IPS-18c (cell line): ENCODE data around the gene GRB10.

Source experiments
- H3K4me3 ChIP-seq: 2 replicates; pipeline ENCODE4 v1.7.0; 2013; ENCODE audit warnings: low read depth, mild to moderate bottlenecking, low read length, moderate library complexity; ENCODE audit not compliant: insufficient read depth
- H3K9me3 ChIP-seq: one replicate; pipeline ENCODE4 v1.6.1; 2013; ENCODE audit warnings: mild to moderate bottlenecking, low read length, moderate library complexity; ENCODE audit not compliant: control insufficient read depth, insufficient read depth

The GRB10 gene

DNA sequence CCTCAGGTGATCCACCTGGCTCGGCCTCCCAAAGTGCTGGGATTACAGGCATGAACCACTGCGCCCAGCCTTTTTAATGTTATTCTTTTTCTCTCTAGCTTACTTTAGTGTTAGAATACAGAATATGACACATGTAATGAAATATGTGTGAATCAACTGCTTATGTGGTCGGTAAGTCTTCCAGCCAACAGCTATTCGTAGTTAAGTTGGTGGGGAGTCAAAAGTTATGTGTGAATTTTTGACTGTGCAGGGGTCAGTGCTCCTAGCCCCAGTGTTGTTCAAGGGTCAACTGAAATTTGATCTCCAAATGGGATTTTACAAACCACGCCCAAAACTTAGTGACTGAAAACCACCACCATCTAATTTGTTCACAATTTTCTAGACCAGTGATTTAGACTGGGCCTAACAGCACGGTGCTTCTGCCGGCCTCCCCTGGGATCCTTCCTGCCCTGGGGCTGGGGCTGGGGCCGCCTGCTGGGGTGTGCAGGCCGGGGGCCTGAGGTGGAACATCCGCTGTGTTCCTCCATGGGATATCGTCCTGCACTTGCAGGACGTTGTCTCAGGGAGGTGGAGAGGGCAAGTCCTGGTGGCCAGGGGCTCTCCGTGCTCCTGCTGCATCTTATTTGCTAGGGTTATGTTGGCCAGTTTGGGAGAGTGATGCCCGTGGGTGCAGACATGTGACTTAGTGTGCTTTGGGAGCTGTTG lies 24.5 kb upstream of the GRB10 start:
- no peaks in the 10 kb centered on the region for H3K9me3 ChIP-seq
- H3K4me3 ChIP-seq: no peak overlapping the region

DNA sequence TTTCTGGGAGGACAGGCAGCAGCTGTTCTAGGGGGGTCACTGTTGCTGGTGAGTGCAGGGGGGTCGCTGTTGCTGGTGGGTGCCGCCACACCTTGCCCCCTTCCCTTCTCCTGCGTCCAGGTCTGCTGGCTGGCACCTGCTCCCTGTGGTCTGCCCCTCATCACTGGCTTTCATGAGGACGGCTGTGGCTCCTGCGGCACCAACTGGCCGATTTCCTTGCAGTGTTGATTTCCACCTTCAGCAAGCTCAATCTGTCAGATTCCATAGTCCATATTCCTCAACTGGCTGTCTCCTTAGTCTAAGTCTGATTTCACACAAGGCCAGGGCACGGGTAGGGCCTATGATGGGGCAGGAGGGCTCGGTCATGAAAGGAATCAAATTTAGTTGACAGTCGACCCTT lies 23.4 kb upstream of the GRB10 start:
- Histone ChIP-seq H3K4me3 (no peak overlapping the region), H3K9me3 (no peaks in the 10 kb centered on the region)

DNA sequence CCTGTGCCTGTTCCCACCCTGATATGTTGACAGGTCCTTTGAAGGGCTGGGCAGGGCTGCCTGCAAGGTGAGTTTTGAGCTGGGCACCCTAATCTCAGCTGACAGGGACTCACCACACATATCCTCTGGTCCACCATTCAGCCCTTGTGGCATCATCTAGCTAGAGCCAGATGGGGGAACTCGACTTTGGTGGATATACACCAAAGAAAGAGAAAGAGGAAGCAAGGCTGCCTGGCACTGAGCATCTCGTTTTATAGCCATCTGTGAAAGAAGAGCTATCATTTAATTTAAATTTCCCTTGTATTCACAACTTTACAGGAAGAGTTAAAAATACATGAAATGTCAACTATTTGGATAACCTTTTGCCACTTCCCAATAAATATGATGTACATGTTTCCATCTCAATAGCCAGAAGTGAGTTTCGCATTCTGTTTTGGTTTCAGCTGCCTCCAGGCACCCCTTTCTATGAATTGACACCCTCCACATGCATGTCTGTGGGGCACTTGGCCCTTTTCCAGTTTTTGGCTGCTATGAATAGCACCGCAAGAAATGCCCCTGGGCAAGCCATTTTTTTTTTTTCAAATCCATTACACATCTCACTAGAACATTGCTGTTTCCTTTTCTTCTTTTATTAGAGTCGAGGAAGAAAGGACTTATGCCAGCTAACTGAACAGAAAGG lies 22.9 kb upstream of the GRB10 start:
- no peak overlapping the region for H3K4me3 ChIP-seq
- H3K9me3 ChIP-seq: no peaks in the 10 kb centered on the region

DNA sequence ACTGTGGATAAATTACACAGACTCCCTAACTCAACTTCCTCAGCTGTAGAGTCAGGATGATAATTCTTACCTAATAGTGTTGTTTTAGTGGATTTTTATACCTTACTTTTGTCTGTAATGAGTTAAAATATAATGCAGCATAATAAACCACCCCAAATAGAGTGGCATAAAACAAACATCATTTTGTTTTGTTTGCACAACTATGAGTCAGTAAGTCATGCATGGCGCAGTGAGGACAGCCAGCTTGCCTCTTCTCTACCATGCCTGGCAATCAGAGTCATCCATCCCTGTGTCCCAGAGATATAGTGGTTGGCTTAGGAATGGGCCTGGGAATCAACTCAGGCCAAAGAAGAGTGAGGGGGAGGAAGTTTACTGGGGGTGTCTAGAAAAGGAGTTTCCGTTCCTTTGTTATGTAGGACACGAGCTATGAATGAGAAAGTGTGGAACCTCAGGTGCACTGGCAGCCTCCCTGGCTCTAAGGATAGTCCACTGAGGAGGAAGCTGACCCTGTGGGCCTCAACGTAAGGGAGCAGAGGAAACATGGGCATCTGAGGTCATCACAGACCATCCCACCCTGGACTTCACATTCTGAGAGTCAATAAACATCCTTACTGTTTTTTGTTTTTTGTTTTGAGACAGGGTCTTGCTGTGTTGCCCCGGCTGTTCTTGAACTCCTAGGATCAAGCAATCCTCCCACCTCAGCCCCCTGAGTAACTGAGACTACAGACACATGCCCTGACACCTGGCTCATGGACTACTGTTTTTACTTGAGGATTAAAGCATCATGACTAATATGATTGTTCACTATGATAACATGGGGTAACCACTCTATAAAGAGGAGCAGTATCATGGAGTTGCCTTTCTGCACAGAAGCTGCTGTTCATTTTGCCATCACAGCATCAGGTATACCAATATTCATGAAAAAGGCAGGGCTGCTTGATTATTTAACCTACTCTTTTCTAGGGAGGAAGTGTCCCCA lies 21.0 kb upstream of the GRB10 start:
- H3K9me3 ChIP-seq: no peaks in the 10 kb centered on the region
- H3K4me3 ChIP-seq: no peak overlapping the region; the same call in 1 of the 2 replicates

DNA sequence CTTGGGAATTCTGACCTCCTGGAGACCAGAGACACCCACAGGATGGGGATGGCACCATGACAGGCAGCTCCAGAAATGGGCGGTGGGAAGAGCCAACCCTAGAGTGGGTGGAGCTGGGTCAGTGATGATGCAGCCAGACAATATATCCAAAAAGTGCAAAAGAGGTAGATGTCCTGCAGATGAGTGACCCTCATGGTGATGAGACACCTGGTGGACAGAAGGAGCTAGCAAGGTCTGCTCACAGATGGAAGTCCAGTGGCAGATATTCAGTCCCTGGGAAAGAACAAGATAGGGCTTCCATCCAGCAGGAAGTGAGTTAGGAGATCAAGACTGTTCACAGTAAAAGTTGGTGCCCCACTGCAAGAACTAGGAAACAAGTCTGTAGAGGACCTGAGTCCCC lies 19.2 kb upstream of the GRB10 start:
- Histone ChIP-seq H3K4me3 (no peak overlapping the region), H3K9me3 (no peaks in the 10 kb centered on the region)

DNA sequence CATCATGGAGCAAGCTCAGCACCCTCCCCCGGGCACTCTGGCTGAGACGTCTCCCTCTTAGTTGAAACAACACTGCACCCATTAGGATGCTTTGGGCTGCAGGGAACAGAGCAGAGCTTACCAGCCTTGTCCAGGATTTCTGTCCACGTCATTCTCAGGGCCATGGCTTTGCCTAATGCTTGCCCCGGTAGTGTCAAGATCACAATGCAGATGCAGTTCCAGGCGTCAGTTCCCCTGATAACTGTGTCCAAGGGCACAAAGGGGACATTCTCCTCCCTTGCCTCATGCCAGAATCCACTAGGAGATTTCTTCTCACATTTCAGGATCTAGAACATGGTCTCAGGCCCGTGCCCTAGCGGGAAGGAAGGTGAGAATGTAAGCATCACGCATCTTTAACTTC lies 17.2 kb upstream of the GRB10 start:
- Histone ChIP-seq H3K4me3 (no peak overlapping the region), H3K9me3 (no peaks in the 10 kb centered on the region)

DNA sequence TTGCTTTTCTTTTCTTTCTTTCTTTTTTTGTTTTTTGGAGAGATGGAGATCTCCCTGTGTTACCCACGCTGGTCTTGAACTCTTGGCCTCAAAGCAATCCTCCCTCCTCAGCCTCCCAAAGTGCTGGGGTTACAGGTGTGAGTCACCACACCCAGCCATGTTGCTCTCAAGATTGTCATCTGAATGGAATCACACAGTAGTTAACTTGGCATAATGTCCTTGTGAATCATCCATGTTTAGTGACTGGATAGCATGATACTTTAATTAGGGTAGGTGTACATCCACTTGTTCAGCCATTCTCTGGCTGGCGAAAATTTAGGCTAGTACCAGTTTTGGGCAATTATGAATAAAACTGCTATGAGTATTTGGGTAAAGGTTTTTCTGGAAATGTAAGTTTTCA lies 15.4 kb upstream of the GRB10 start:
- H3K4me3 ChIP-seq: no peak overlapping the region
- no peaks in the 10 kb centered on the region for H3K9me3 ChIP-seq

DNA sequence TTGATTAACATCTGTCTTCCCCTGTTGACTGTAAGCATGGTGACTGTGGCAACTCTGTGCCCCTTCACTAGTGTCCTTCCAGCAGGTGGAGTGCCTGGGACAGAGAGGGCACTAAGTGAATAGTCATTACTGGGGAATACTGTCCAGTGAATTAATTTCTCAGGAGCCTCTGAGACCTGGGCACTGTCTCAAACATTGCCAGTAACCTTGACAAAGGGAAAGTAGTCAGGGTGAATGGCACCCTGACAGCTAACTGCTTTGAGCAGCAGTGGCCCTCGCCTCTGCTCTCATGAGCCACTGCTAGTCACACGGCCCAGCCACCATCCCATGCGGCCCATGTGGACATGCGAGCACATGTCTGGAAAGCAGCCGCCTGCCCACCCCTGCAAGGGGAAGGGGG lies 13.1 kb upstream of the GRB10 start:
- H3K4me3 ChIP-seq: no peak overlapping the region
- H3K9me3 ChIP-seq: no peaks in the 10 kb centered on the region

DNA sequence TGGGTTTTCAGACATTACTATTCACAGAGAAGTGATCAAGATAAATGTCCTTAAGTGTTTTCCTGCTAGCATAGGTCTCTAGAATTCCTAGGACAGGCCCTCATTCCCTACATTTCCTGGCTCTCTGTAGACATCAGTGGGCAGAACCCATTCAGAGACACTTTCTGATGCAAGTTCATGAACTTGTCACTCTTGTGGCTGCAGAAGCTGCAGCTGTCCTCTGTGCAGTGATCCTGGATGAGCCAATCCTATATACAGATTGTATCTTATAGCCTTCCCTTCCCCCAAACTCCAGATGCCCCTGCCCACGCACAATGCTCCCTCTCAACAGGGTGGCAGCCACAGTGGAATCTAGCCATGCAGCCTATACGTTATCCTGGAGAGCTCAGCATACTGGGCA lies 12.6 kb upstream of the GRB10 start:
- Histone ChIP-seq H3K4me3 (no peak overlapping the region; the same call in 1 of the 2 replicates), H3K9me3 (no peaks in the 10 kb centered on the region)

DNA sequence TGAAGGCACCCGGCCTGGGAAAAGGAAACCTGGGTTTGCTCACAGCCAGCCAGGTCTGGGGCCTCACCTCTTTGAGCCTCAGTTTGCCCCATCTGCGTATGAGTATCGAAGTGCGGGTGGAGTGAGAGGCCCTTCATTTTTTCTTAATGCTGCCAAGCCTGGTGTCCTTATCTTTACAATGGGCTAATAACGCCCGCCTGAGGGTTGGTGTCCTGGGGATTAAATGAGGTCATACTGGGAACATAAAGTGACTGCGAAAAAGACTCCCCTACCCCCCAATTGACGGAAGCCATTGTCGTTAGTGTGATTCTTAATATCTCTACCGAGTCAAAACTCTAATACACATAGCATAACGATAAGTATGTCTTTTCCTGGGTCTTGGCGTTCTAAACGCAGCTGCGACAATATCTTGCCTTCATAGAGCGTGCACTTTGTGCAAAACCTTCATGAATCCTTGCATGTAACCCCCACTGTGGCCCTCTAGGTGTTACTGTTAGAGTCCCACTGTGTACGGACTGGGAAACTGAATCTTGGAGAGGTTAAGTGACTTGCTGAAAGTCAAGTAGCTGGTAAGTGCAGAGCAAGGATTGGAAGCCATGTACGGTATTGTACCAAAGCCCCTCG lies 11.4 kb upstream of the GRB10 start:
- Histone ChIP-seq H3K9me3 (no peaks in the 10 kb centered on the region), H3K4me3 (peak overlapping the region; percentile 59)

DNA sequence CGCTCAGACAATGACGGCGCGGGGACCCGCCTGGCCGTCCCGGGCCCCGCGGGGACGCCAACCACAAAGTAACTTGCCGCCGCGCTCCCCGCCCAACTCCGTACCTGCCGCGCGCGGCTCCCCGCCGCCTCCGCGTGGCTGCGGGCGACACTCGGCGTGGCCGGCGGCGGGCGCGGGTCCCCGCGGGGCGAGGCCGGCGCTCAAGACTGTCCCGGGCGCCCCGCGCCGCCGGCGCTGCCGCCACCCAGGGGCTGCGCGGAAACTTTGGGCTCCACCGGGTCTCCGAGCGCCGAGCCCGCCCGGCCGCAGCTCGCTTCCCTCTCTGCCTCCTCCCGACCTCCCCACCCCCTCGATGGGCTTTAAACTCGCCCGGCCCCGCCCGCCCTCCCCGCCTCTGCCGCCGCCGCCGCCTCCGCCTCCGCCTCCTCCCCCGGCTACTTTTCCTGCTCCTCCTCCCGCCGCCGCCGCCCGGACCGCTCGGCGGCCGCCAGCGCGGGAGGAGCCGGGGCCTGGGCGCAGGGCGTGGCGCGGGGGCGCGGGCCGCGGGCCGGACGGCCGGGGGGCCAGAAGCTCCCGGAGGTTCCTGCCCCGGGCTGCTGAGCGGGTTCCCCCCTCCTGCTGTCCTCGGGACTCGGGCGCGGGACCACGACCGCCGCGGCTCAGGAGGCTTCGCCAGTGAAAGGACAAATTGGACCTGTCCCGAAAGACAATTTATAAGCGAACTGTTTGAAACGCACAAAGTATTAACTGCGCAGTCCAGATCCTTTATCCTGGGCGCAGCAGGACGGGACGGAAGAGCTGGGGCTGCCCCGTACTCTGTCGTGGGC lies 10.6 kb upstream of the GRB10 start:
- Histone ChIP-seq H3K4me3 (peak overlapping the region; percentile 69), H3K9me3 (no peaks in the 10 kb centered on the region)

DNA sequence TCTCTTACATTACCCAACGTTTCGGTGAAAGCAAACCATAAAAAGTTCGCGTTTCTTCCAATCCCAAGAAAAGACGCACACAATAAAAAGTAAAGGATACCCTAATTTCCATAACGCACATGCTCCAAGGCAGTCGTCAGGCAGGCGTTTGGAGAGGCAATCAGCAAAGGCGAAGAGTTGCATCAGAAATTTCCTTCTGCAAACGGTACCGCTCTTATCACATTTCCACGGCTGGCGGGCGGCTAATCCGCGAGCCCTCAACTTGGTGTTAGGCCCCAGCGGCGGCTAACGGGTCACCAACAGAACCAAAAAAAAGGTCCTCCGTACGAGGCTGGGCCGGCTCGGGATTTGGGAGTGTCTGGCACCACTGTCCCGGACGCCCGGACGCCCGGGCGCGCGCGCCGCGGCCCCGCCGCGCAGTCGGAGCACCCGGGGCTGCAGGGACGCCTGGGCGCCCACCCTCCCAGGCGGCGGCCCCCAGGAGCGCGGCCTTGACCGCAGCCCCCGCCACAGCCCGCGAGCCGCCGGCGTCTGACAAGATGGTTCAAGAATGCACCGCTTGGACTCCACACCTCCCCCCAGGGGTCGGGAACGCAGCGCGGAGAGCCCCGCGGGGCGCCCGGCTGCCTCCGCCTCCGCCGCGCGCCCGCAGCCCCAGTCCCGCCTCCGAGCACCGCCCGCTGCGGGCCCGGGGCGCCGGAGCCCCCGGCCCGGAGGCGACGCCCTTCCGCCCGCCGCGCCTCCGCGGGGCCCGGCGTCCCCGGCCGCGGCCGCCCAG lies 9.8 kb upstream of the GRB10 start:
- peak overlapping the region; percentile 69 for H3K4me3 ChIP-seq

DNA sequence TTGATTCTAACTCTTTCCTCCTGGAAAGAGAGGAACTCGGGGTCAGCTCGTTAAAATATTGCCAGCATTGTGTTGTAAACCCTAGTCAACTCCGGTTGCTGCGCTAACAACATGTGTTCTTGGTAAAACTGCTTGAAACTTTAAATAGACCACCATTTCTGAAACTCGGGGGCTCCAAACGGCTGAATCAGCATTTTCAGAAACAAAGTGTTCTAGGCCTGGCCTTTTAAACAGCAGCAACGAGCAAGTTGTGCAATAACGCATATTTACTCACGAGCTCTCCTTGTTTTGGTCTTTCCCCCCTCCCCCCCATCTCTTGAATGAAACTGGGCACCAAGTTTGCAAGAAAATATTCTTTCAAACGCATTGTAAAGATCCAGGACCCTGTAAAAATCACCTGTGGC lies 9.2 kb upstream of the GRB10 start:
- Histone ChIP-seq H3K4me3 (peak overlapping the region; percentile 69), H3K9me3 (no peaks in the 10 kb centered on the region)

More for the DNA sequence above, 9.8 kb upstream of the GRB10 start:
- no peaks in the 10 kb centered on the region for H3K9me3 ChIP-seq

DNA sequence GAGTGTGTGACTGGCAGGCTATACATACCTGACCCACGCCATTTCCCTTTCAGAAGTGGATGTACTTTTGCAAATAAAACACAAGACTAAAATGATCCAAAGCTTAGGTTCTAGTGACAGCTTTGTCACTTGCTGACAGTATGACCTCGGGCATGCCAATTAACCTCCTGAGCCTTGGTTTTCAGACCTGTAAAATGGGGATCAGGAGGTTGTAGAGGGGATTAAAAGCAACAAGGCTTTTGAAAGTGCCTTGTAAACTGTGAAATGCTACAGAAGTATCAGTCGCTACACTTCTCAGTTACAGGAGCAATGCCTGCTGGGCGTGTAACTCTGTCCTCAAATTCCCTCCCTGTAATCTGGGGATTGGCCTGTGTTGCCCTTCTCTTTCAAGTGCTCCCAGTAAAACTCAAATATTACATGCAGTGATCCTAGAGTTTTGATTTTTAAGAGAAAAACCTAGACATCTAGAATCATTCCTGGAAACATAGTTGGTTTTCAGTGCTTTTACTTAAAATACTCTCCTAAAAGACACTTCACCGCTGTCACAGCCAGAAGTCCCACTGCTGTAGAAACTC lies 8.8 kb upstream of the GRB10 start:
- no peaks in the 10 kb centered on the region for H3K9me3 ChIP-seq
- H3K4me3 ChIP-seq: peak overlapping the region; percentile 69

DNA sequence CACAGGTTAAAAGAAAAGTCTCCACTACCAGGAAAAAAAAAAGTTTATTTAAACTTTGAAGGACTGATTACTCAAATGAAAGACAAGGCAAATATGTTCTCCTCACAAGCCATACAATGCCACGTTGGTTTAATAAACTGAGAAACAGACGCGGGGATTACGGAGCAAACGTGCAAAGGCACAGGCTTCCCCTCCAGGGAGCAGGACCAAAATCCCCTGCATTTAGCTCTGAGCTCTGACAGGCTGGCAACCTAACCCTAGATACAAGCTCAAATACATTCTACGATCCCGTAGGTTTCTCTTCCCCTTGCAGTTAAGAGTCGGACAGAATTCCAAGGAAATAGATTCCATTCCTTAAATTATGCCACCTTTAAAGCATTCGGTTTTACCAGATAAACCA lies 7.7 kb upstream of the GRB10 start:
- Histone ChIP-seq H3K9me3 (no peaks in the 10 kb centered on the region), H3K4me3 (no peak overlapping the region)

DNA sequence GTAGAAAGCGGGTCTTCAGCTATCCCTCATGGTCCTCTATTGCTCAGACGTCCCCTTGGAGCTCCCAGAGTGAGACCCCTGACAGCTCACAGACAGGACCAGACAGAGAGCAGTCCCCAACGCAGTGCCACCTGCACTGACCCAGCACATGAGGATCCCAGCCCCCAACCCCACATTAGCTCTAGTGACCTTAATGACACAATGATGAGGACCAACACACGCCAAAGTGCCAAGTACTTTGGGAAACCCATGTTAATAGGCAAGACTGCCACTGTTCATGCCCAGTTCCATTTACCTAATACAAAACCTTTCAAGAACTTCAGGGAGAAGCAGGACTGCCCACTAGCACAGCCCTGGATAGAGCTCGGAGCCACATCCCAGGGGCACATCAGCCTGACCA lies 5.7 kb upstream of the GRB10 start:
- Histone ChIP-seq H3K4me3 (no peak overlapping the region), H3K9me3 (no peaks in the 10 kb centered on the region)
